ENCODE results near the gene GALNT11. TPM values are rescaled to one million over a fixed set of nuclear protein-coding genes. Genes with fewer than 3 reads are reported as not detected.

The GALNT11 gene
- total and polyA plus RNA-seq, 8 donors, result 36.5 to 69.0 (median 61.6) TPM

DNA sequence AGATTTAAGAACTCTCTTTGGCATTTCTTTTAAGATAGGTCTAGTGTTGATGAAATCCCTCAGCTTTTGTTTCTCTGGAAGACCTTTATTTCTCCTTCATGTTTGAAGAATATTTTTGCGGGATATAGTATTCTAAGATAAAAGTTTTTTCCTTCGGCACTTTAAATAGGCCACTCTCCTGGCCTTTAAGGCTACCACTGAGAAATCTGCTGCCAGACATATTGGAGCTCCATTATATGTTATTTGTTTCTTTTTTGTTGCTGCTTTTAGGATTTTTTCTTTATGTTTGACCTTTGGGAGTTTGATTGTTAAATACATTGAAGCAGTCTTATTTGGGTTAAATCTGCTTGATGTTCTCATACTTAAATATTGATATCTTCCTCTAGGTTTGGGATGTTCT lies 22.6 kb downstream of the GALNT11 start:
- intact Hi-C loops (cut with DNase I), result no loop called here

DNA sequence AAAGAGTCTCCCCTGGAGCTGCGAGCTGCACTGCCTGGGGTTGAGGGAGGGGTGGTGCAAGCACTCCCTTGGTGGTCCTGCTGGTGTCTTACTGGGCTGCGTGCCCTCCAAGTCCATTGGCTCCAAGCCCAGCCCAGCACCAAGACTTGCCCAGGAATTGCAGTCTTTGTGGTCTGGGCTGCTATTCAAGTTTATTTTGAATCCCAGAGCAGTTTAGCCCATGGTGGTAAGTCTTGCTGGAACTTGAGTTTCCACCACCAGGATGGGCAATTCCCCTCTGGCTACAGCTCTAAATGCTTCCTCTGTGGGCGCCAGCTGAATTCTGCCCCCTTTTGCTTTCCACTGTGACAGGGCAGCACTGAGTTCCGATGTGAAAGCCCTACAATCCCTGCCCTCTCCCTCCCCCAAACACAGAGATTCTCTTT lies 25.1 kb downstream of the GALNT11 start:
- H3K27ac ChIP-seq, result no peak overlapping the region
- TF ChIP-seq, protein P1, sequence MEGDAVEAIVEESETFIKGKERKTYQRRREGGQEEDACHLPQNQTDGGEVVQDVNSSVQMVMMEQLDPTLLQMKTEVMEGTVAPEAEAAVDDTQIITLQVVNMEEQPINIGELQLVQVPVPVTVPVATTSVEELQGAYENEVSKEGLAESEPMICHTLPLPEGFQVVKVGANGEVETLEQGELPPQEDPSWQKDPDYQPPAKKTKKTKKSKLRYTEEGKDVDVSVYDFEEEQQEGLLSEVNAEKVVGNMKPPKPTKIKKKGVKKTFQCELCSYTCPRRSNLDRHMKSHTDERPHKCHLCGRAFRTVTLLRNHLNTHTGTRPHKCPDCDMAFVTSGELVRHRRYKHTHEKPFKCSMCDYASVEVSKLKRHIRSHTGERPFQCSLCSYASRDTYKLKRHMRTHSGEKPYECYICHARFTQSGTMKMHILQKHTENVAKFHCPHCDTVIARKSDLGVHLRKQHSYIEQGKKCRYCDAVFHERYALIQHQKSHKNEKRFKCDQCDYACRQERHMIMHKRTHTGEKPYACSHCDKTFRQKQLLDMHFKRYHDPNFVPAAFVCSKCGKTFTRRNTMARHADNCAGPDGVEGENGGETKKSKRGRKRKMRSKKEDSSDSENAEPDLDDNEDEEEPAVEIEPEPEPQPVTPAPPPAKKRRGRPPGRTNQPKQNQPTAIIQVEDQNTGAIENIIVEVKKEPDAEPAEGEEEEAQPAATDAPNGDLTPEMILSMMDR (IDR thresholded peaks at IDR 0.05), result no peak
- H3K36me3 ChIP-seq, result no peaks in the 10 kb centered on the region
- no peak overlapping the region for H3K4me3 ChIP-seq
- no peaks in the 10 kb centered on the region for H3K4me1 ChIP-seq
- H3K27me3 ChIP-seq, result no peaks in the 10 kb centered on the region
- DNase-seq, result peak in 1 of 4 donors; percentile 20
- intact Hi-C loops (cut with DNase I), result no loop called here
- no peak for ATAC-seq
- H3K9me3 ChIP-seq, result peaks cover 0 to 22% of the 10 kb centered on the region in 2 donors

More for the DNA sequence above, 22.6 kb downstream of the GALNT11 start:
- H3K9me3 ChIP-seq, result peaks cover 0 to 33% of the 10 kb centered on the region in 2 donors
- H3K27me3 ChIP-seq, result no peaks in the 10 kb centered on the region
- ATAC-seq, result no peak
- no peaks in the 10 kb centered on the region for H3K36me3 ChIP-seq
- TF ChIP-seq, protein P1 (IDR thresholded peaks at IDR 0.05), result no peak
- no peak for DNase-seq
- peaks cover 0 to 6% of the 10 kb centered on the region in 2 donors for H3K4me1 ChIP-seq
- no peak overlapping the region for H3K27ac ChIP-seq
- no peak overlapping the region for H3K4me3 ChIP-seq

- Histone ChIP-seq H3K36me3 (no peaks in the 10 kb centered on the region), H3K27me3 (no peaks in the 10 kb centered on the region), H3K27ac (no peak overlapping the region), H3K4me3 (no peak overlapping the region), H3K4me1 (no peaks in the 10 kb centered on the region), H3K9me3 (peaks cover 0 to 9% of the 10 kb centered on the region in 2 donors)
- intact Hi-C loops (cut with DNase I), result no loop called here
- ATAC-seq (no peak), DNase-seq (no peak)
- TF ChIP-seq, protein P1 (IDR thresholded peaks at IDR 0.05), result no peak
These were observed 26.5 kb downstream of the GALNT11 start for GRCh38 chr7:152051968-152052367.

GRCh38 chr7:152052771-152053170 lies 27.3 kb downstream of the GALNT11 start:
- Histone ChIP-seq H3K36me3 (no peaks in the 10 kb centered on the region), H3K4me1 (no peaks in the 10 kb centered on the region), H3K9me3 (peaks cover 0 to 7% of the 10 kb centered on the region in 2 donors), H3K27ac (no peak overlapping the region), H3K27me3 (no peaks in the 10 kb centered on the region), H3K4me3 (no peak overlapping the region)
- TF ChIP-seq, protein P1 (IDR thresholded peaks at IDR 0.05), result no peak
- intact Hi-C loops (cut with DNase I), result no loop called here
- ATAC-seq (no peak), DNase-seq (no peak)

DNA sequence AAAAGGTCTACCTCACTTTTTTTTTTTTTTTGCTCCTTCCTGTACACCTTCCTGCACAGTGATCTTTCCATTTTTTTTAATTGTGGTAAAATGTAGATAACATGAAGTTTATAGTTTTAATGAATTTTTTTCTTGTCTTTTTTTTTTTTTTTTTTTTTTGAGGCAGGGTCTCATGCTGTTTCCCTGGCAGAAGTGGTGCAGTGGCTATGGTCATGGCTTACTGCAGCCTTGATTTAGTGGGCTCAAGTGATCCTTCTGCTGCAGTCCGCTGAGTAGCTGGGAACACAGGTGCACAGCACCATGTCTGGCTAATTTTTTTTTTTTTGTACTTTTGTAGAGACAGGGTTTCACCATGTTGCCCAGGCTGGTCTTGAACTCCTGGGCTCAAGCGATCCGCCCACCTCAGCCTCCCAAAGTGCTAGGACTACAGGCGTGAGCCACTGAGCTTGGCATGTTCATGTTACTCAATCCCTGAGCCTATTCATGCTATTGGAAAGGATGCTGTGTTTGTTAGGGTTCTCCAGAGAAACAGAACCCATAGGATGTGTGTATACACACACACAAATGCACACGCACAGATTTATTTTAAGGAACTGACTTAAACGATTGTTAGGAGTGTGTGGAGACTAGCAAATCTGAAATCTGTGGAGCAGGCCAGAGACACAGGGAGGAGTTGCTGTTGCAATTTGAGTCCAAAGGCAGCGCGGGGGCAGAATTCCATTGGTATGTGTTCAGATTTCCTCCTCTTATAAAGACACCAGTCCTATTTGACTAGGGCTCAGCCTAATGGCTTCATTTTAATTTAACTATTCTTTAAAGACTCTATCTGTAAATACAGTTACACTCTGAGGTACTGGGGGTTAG lies 29.1 kb downstream of the GALNT11 start:
- Histone ChIP-seq H3K4me1 (no peaks in the 10 kb centered on the region), H3K9me3 (no peaks in the 10 kb centered on the region), H3K27ac (no peak overlapping the region), H3K27me3 (no peaks in the 10 kb centered on the region), H3K36me3 (no peaks in the 10 kb centered on the region), H3K4me3 (no peak overlapping the region)
- DNase-seq (no peak), ATAC-seq (peak; percentile 27)
- TF ChIP-seq, protein P1 (IDR thresholded peaks at IDR 0.05), result no peak
- intact Hi-C loops (cut with DNase I), result no loop called here
